H1 (cell line): ENCODE data around the gene KISS1R. TPM values are rescaled to one million over a fixed set of nuclear protein-coding genes. Genes with fewer than 3 reads are reported as not detected.

ENCODE experiments used
- KDM5A ChIP-seq: fragments of 200-600 bp; IDR thresholded peaks from 2 replicates; pipeline ENCODE4 v1.7.1; 2012; ENCODE audit warnings: mild to moderate bottlenecking, low read length, inconsistent platforms, mixed read lengths
- polyA plus RNA-seq, 7 experiments: library from polyadenylated mRNA; depleted of rRNA in 3 of 7; stranded (reverse) in 5 of 7; unstranded in 2 of 7; fragments of >200 nt in 5 of 7; fragments of 200-250 nt in 2 of 7; gene quantifications; 1 replicate in 5 of 7; 2 replicates in 1 of 7; 4 replicates in 1 of 7; pipeline versions ENCODE4 v1.2.1 to v1.2.3, GENCODE V29; 2011 to 2013; ENCODE audit warnings: missing spikeins in 2 of 7, mixed read lengths in 2 of 7
- total RNA-seq: library from RNA; stranded (reverse); fragmentation: NEBNext Ultra II Directional; extraction: Animal tissue kit (Norgen Biotek cat#: 25700); gene quantifications from 2 replicates; pipeline ENCODE4 v1.2.1, GENCODE V29; 2021

The KISS1R gene
- total and polyA plus RNA-seq, 2 of the 8 experiments (the other 6 are each of a cell fraction or from before 2014, with no cell fraction given), result 2.3 to 2.7 TPM

DNA sequence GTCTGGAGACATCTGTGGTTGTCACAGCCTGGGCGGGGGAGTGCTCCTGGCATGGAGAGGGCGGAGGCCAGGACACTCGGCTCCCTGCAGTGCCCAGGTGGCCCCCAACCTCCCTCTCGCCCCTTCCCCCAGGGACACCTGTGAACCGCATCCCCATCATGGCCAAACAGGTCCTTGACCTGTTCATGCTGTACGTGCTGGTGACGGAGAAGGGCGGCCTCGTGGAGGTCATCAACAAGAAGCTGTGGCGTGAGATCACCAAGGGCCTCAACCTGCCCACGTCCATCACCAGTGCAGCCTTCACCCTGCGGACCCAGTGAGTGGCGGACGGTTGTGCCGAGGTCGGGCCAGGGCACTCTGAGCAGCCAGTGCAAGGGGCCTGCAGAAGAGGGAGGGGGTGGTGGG lies 47.0 kb downstream of the KISS1R start (continued):
- TF ChIP-seq KDM5A, result no peak
- TF ChIP-seq, all 59 proteins: peak for 0
